Measurements from ENCODE around the gene LRRC19.

Gene LRRC19

GRCh38 chr9:26955222-26955903, 50.1 kb downstream of the LRRC19 start:
- no peak for TF ChIP-seq CTCF (IDR thresholded peaks at IDR 0.05; ENCODE audit: low read depth, low read length)
- no peak for DNase-seq
- Histone ChIP-seq H3K27me3 (no peaks in the 10 kb centered on the region), H3K9me3 (no peaks in the 10 kb centered on the region), H3K4me3 (ENCODE audit: low read depth, low read length) (peak overlapping the region; percentile 69), H3K4me1 (no peaks in the 10 kb centered on the region), H3K36me3 (no peaks in the 10 kb centered on the region)

- Histone ChIP-seq H3K9me3 (no peaks in the 10 kb centered on the region), H3K4me3 (ENCODE audit: low read depth, low read length) (no peak overlapping the region), H3K4me1 (0 out of 2 replicates have a peak, but pooled peaks cover 4% of the 10 kb centered on the region), H3K27me3 (no peaks in the 10 kb centered on the region), H3K36me3 (no peaks in the 10 kb centered on the region)
- DNase-seq: no peak
- no peak for TF ChIP-seq CTCF (IDR thresholded peaks at IDR 0.05; ENCODE audit: low read depth, low read length)
Measured at GRCh38 chr9:26954050-26954508, 51.4 kb downstream of the LRRC19 start.

- Histone ChIP-seq H3K9me3 (no peaks in the 10 kb centered on the region), H3K36me3 (peaks cover under 1% of the 10 kb centered on the region; the same call in 1 of the 2 replicates), H3K4me3 (ENCODE audit: low read depth, low read length) (no peak overlapping the region), H3K4me1 (0 out of 2 replicates have a peak, but pooled peaks cover 4% of the 10 kb centered on the region), H3K27me3 (no peaks in the 10 kb centered on the region)
- no peak for TF ChIP-seq CTCF (IDR thresholded peaks at IDR 0.05; ENCODE audit: low read depth, low read length)
- DNase-seq: no peak
Measured at GRCh38 chr9:26951794-26952193, 53.7 kb downstream of the LRRC19 start.

- peaks cover 4% of the 10 kb centered on the region; the same call in 1 of the 2 replicates for H3K36me3 ChIP-seq
- no peak for TF ChIP-seq CTCF (IDR thresholded peaks at IDR 0.05; ENCODE audit: low read depth, low read length)
- DNase-seq: no peak
- H3K9me3 ChIP-seq: no peaks in the 10 kb centered on the region
- H3K4me1 ChIP-seq: 0 out of 2 replicates have a peak, but pooled peaks cover 4% of the 10 kb centered on the region
- H3K4me3 ChIP-seq (ENCODE audit: low read depth, low read length): no peak overlapping the region
- no peaks in the 10 kb centered on the region for H3K27me3 ChIP-seq
Measured at GRCh38 chr9:26950521-26950920, 55.0 kb downstream of the LRRC19 start.

- peaks cover 4% of the 10 kb centered on the region; the same call in 1 of the 2 replicates for H3K36me3 ChIP-seq
- no peak for DNase-seq
- H3K9me3 ChIP-seq: no peaks in the 10 kb centered on the region
- no peak for TF ChIP-seq CTCF (IDR thresholded peaks at IDR 0.05; ENCODE audit: low read depth, low read length)
- H3K4me3 ChIP-seq (ENCODE audit: low read depth, low read length): no peak overlapping the region
- 0 out of 2 replicates have a peak, but pooled peaks cover 4% of the 10 kb centered on the region for H3K4me1 ChIP-seq
- H3K27me3 ChIP-seq: no peaks in the 10 kb centered on the region
Measured at GRCh38 chr9:26949637-26950069, 55.8 kb downstream of the LRRC19 start.

GRCh38 chr9:26947736-26948135, 57.7 kb downstream of the LRRC19 start:
- no peaks in the 10 kb centered on the region for H3K9me3 ChIP-seq
- H3K4me3 ChIP-seq (ENCODE audit: low read depth, low read length): peak overlapping the region; percentile 80
- H3K4me1 ChIP-seq: peaks cover 7% of the 10 kb centered on the region; the same call in 1 of the 2 replicates
- DNase-seq: no peak
- H3K36me3 ChIP-seq: peaks cover 4% of the 10 kb centered on the region; the same call in 1 of the 2 replicates
- no peak for TF ChIP-seq CTCF (IDR thresholded peaks at IDR 0.05; ENCODE audit: low read depth, low read length)
- H3K27me3 ChIP-seq: no peaks in the 10 kb centered on the region

Data from BE2C (cell line).